ENCODE data around the gene CNTNAP4. TPM values are rescaled to one million over a fixed set of nuclear protein-coding genes. Genes with fewer than 3 reads are reported as not detected.

Gene CNTNAP4
- total RNA-seq, 1 experiment from 2014 or later: not detected

GRCh38 chr16:76518781-76519180, 241.6 kb downstream of the CNTNAP4 start (continued):
- TF ChIP-seq POLR2AphosphoS5 (IDR thresholded peaks at IDR 0.05; ENCODE audit: low read depth, low read length): no peak
- TF ChIP-seq ZFX (IDR thresholded peaks at IDR 0.05): no peak
- no peak for TF ChIP-seq CEBPB (IDR thresholded peaks at IDR 0.05; ENCODE audit: low read depth)
- TF ChIP-seq ATF3 (IDR thresholded peaks at IDR 0.05): no peak
- no peak for TF ChIP-seq CBX3 (IDR thresholded peaks at IDR 0.05; ENCODE audit: low read depth)
- no peak for TF ChIP-seq MAX (IDR thresholded peaks at IDR 0.05)

- intact Hi-C loops (cut with micrococcal nuclease): no loop called here
- TF ChIP-seq TCF7L2 (IDR thresholded peaks at IDR 0.05; ENCODE audit: borderline replicate concordance, extremely low read depth, insufficient read depth, insufficient read length) (no peak), CTCF (IDR thresholded peaks at IDR 0.05 in 2 of 3, conservative IDR thresholded peaks at IDR 0.05 in 1 of 3; ENCODE audit: borderline replicate concordance in 1 of 3, insufficient read depth in 1 of 3, low read depth in 2 of 3, low read length in 2 of 3) (no peak), YY1 (IDR thresholded peaks at IDR 0.05; ENCODE audit: extremely low read depth, insufficient replicate concordance, low read depth, low read length) (no peak), EGR1 (IDR thresholded peaks at IDR 0.05; ENCODE audit: low read depth) (no peak), JUND (IDR thresholded peaks at IDR 0.05) (no peak), EZH2 (IDR thresholded peaks at IDR 0.05) (no peak), POLR2AphosphoS5 (IDR thresholded peaks at IDR 0.05; ENCODE audit: low read depth, low read length) (no peak), MAX (IDR thresholded peaks at IDR 0.05) (no peak), ZNF274 (IDR thresholded peaks at IDR 0.05; ENCODE audit: low read depth, low read length) (no peak), REST (IDR thresholded peaks at IDR 0.05; ENCODE audit: low read depth) (no peak), SIN3A (IDR thresholded peaks at IDR 0.05; ENCODE audit: low read depth) (no peak)
- Histone ChIP-seq H3K9me3 (ENCODE audit: control insufficient read depth in 1 of 2, insufficient read depth in 1 of 2, low read depth in 1 of 2, low read length in 2 of 2) (peaks cover 4 to 10% of the 10 kb centered on the region in 2 experiments; a peak in 2 of 4 replicates), H3K4me3 (replicated peaks in 1 of 2; ENCODE audit: low read depth in 1 of 2, low read length in 2 of 2) (no peak overlapping the region), H3K9ac (ENCODE audit: low read length) (no peak overlapping the region), H3K36me3 (ENCODE audit: control insufficient read depth in 1 of 2, insufficient read depth in 2 of 2, low read length in 2 of 2) (no peaks in the 10 kb centered on the region), H2AFZ (ENCODE audit: low read depth, low read length, poor library complexity, severe bottlenecking) (no peak overlapping the region), H4K20me1 (ENCODE audit: insufficient read depth) (no peaks in the 10 kb centered on the region), H3K4me1 (ENCODE audit: control insufficient read depth in 1 of 2, insufficient read depth in 2 of 2, low read length in 2 of 2) (no peaks in the 10 kb centered on the region), H3K9me2 (ENCODE audit: insufficient read depth) (no peaks in the 10 kb centered on the region), H3K4me2 (ENCODE audit: low read length) (no peak overlapping the region), H3K27ac (ENCODE audit: low read depth, low read length) (no peak overlapping the region), H3K79me2 (ENCODE audit: insufficient read depth, low read length) (no peaks in the 10 kb centered on the region), H3K27me3 (ENCODE audit: insufficient read depth, low read length) (no peaks in the 10 kb centered on the region)
- ChIA-PET RAD21 (ENCODE audit: low non-redundant PET in 1 of 2, low total read pairs in 2 of 2, uncharacterized antibody in 2 of 2, unreplicated experiment in 2 of 2) (no interaction called here), POLR2A (no interaction called here), CTCF (no interaction called here)
- no TSS peak for BruUV-seq (replicated peaks)
- no peak for ATAC-seq
- DNase-seq (ENCODE audit: low read depth, low spot score): no peak
Measured at GRCh38 chr16:76524356-76524755, 247.2 kb downstream of the CNTNAP4 start.

Measured in HCT116 (cell line).